Activated CD4-positive, alpha-beta T cell treated with anti-CD3 and anti-CD28 coated beads for 36 hours (primary cell): ENCODE results near the gene GALNT18. TPM values are rescaled to one million over a fixed set of nuclear protein-coding genes. Genes with fewer than 3 reads are reported as not detected.
A peak's percentile ranks its signal among the peaks of the same experiment; 100 is the strongest.

Experiments used
- ATAC-seq: fragments of 200-7000 bp; cut with Tn5 transposase; one replicate; pipeline ENCODE4 v1.10.0; 2021; ENCODE audit warnings: mild to moderate bottlenecking, moderate library complexity
- CTCF ChIA-PET: fragments of 350-600 bp; sonication (Branson Sonifier 250); formaldehyde crosslinking; loops from one replicate; lab custom pipeline; 2021; ENCODE audit warnings: antibody characterized with exemption; lab: Charles Lee
- POLR2A ChIA-PET: fragments of 350-600 bp; sonication (Branson Sonifier 250); formaldehyde crosslinking; loops from one replicate; lab custom pipeline; 2021; ENCODE audit warnings: antibody characterized with exemption, inconsistent platforms; lab: Charles Lee
- DNase-seq: peaks from one replicate; pipeline ENCODE4 v3.0.0-alpha.2; 2020
- H3K27ac Mint-ChIP-seq: one replicate; pipeline ENCODE4 v1.8.0; 2021; ENCODE audit warnings: mixed read lengths
- H3K27me3 Mint-ChIP-seq: one replicate; pipeline ENCODE4 v1.8.0; 2021; ENCODE audit warnings: mixed read lengths
- H3K36me3 Mint-ChIP-seq: one replicate; pipeline ENCODE4 v1.8.0; 2021; ENCODE audit warnings: low read depth, mixed read lengths
- H3K4me1 Mint-ChIP-seq: one replicate; pipeline ENCODE4 v1.8.0; 2021; ENCODE audit warnings: mixed read lengths
- H3K4me3 Mint-ChIP-seq: one replicate; pipeline ENCODE4 v1.8.0; 2021; ENCODE audit warnings: mild to moderate bottlenecking, moderate library complexity, mixed read lengths
- H3K9me3 Mint-ChIP-seq: one replicate; pipeline ENCODE4 v1.8.0; 2021; ENCODE audit warnings: low read depth, mixed read lengths
- intact Hi-C, 2 experiments: fragments of 100-400 bp; cut with DNase I in 1 of 2; cut with micrococcal nuclease in 1 of 2; formaldehyde crosslinking; loops; one replicate each; pipeline versions ENCODE4 v1.14.2 to v1.15.1; 2022 to 2024; cut with DNase I, micrococcal nuclease
- total RNA-seq, 2 experiments: library from RNA; stranded (reverse); gene quantifications; one replicate each; pipeline ENCODE4 v1.2.3, GENCODE V29; 2021

The GALNT18 gene
- total RNA-seq, 2 experiments from 2014 or later: 6.9 to 8.8 TPM

DNA sequence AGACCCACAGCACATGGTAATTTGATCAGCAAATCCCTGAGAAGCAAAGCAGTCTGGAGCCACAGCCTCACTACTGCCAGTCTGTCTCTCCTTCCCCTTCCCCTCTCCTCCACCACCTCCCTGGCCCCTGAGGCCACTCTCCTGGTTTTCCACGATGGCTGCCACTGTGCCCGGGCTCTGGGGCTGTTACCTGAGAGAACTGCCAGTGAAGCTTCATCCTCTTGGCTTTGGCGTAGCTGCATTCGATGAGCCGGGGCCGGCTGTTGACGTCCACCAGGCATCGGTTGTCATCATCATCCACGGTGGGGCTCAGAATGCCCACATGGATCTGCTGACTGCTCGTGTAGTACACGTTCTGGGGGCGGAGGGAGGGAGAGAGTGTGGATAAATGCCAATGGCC, 329.0 kb downstream of the GALNT18 start:
- H3K27me3 Mint-ChIP-seq: peaks cover 5% of the 10 kb centered on the region
- ATAC-seq (no peak), DNase-seq (no peak)
- no peak overlapping the region for H3K4me3 Mint-ChIP-seq
- no peaks in the 10 kb centered on the region for H3K9me3 Mint-ChIP-seq
- POLR2A ChIA-PET: no interaction called here
- H3K27ac Mint-ChIP-seq: no peak overlapping the region
- intact Hi-C loops: no loop called here
- CTCF ChIA-PET: interaction anchor here (0.7 kb wide), 1 partner anchor 85 kb away, joined by 3 read pairs; no protein-coding TSS in a partner anchor
- H3K4me1 Mint-ChIP-seq: no peaks in the 10 kb centered on the region
- no peaks in the 10 kb centered on the region for H3K36me3 Mint-ChIP-seq

DNA sequence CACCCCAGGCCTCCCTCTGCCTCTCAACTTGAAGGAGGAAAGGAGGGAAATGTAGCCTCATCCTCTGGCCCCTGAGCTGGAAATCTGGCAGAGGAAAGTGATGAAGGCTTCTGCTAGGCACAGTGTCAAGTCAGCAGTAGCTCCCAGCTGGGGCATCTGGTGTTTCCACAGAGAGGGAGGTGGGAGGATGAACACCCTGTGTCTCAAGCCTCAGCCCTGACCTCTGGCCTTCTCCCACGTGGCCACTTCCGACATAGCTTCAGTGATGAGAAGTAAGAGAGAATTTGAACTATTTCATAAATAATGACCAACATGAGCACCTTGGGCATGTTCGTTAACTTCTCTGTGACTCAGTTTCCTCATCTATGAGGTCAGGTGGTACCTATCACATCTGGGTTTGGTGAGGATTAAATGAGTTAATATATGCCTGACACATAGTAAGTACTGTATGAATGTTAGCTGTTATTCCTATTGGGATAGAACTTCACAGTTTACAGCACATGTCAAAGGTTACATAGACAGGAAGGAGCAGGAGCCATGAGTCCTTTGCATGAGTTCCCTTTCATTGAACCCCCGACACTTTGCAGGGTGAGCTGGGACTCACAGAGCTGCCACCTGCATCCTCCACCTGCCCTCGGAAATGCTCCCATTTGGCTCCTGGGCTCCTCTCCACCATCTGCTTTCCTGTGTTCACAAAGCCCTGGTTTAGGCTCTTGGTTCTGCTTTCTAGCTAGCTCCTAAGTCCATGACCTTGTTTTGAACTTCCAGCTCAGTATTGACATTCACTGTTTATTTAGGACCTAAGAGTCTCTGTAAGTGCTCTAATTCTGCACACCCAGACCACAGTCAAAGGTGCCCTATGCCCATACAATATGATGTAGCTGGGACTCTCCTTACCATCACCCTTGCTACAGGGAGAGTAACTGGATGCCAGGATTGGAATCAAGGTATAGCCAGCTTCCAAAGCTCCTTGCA, 330.5 kb downstream of the GALNT18 start:
- POLR2A ChIA-PET: no interaction called here
- Mint-ChIP-seq H3K4me1 (no peaks in the 10 kb centered on the region), H3K27me3 (peaks cover 5% of the 10 kb centered on the region), H3K27ac (no peak overlapping the region), H3K4me3 (no peak overlapping the region), H3K36me3 (no peaks in the 10 kb centered on the region), H3K9me3 (no peaks in the 10 kb centered on the region)
- ATAC-seq (no peak), DNase-seq (no peak)
- CTCF ChIA-PET: interaction anchor here (0.6 to 1.3 kb wide), 3 partner anchors 17 to 1453 kb away, joined by 3 to 4 read pairs (median 4); no protein-coding TSS in a partner anchor
- intact Hi-C loops: no loop called here

DNA sequence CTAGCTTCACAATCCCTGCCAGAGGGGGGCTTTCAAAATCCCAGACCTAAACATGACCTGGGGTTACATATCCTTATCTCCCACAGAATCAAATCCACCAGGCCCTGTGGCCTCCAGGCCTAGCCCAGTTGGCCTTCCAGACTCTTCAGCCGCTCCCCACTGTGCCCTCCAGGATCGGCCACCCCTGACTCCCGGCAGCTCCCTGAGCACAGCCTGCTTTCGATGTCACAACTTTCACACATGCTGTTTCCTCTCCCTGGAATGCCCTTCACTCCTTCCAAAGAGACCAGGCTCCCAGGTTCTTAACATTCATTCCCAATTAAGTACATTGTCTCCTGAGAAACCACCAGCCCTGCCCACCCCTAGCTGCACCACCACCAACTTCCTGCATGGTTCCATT, 331.5 kb downstream of the GALNT18 start:
- DNase-seq (no peak), ATAC-seq (no peak)
- Mint-ChIP-seq H3K27ac (no peak overlapping the region), H3K4me1 (no peaks in the 10 kb centered on the region), H3K4me3 (no peak overlapping the region), H3K36me3 (no peaks in the 10 kb centered on the region), H3K27me3 (peaks cover 5% of the 10 kb centered on the region), H3K9me3 (no peaks in the 10 kb centered on the region)
- intact Hi-C loops: no loop called here
- ChIA-PET CTCF (interaction anchor here (0.5 kb wide), 1 partner anchor 691 kb away, joined by 4 read pairs; no protein-coding TSS in a partner anchor), POLR2A (no interaction called here)

DNA sequence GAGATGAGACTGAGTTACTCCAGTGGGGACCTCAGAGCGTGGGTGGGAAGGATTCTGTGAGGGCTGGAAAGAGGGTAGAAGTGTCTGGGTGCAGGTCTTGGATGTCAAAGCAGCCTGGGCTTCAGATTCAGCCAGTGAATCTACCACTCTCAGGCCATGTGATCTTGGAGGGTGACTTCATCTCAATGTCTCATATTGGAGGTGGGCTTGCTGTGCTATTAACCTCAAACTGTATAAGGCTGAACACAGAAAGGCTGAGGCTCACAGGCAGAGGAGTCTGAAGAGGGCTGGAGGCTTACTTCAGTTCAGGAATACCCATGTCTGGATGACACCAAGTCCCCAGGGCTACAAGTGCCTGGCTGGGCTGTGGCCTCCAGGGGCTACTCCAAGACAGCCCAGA, 332.1 kb downstream of the GALNT18 start:
- no peaks in the 10 kb centered on the region for H3K9me3 Mint-ChIP-seq
- CTCF ChIA-PET: interaction anchor here (0.5 kb wide), 1 partner anchor 692 kb away, joined by 4 read pairs; no protein-coding TSS in a partner anchor

DNA sequence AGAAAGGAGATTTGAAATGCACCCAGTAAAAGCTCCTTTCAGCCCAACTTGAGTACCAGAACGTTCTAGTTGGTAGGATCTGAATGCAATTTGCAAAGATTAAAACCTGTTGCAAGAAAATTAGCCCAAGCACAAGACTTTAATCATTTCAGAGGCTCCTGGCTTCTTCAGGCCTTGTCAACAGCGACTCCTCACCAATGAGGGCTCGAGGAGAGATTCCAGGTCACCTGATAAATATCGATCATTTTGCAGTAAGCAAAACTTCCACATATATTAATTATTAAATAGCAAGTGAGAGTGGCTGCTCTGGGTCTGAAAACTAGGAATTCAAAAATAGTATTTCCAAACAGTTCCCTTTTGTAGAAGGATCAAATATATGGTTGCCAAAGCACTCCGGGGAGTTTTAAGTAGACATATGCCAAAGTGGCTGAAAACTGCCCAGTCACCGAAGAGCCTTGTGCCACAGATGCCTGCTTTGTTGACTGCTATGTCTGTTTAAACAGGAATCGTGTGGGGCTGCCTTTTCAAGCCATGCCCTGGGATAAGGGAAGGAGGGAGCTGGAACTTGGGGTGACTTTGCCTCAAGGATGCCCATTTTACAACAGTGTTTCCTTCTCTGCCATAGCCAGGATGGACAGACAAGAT, 332.7 kb downstream of the GALNT18 start:
- Mint-ChIP-seq H3K9me3 (no peaks in the 10 kb centered on the region), H3K4me1 (no peaks in the 10 kb centered on the region), H3K27me3 (peaks cover 5% of the 10 kb centered on the region), H3K36me3 (no peaks in the 10 kb centered on the region), H3K27ac (no peak overlapping the region), H3K4me3 (no peak overlapping the region)
- ATAC-seq (no peak), DNase-seq (no peak)
- intact Hi-C loops: no loop called here
- CTCF ChIA-PET: no interaction called here
- POLR2A ChIA-PET: no interaction called here

More for the DNA sequence above, 332.1 kb downstream of the GALNT18 start:
- Mint-ChIP-seq H3K4me1 (no peaks in the 10 kb centered on the region), H3K27ac (no peak overlapping the region), H3K36me3 (no peaks in the 10 kb centered on the region), H3K27me3 (peaks cover 5% of the 10 kb centered on the region), H3K4me3 (no peak overlapping the region)
- no peak for DNase-seq
- POLR2A ChIA-PET: no interaction called here
- intact Hi-C loops: no loop called here
- ATAC-seq: no peak

DNA sequence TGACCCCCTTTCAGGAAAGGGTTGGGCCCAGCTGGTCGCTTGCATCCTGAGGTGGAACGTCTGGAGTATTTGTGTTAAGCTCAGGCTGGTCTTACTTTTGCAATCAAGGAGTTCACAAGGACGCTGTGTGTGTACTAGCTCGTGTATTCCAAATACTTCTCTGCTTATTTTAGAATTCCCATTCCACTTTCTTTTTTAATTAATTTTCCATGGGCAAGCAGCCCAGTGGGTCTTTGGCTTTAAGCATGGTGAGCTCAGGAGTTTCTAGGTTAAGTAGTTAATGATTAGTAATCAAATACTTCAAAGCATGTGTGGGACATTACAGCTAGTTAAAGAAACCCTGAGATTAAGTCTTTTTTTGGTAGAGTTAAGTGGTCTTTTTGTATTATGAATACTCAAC, 337.3 kb downstream of the GALNT18 start:
- Mint-ChIP-seq H3K4me3 (no peak overlapping the region), H3K4me1 (peaks cover 4% of the 10 kb centered on the region), H3K27me3 (peaks cover 5% of the 10 kb centered on the region), H3K9me3 (no peaks in the 10 kb centered on the region), H3K27ac (no peak overlapping the region), H3K36me3 (no peaks in the 10 kb centered on the region)
- no peak for DNase-seq
- ChIA-PET POLR2A (interaction anchor here (0.6 kb wide), 1 partner anchor 336 kb away, joined by 5 read pairs; no protein-coding TSS in a partner anchor), CTCF (no interaction called here)
- intact Hi-C loops: no loop called here
- ATAC-seq: no peak

DNA sequence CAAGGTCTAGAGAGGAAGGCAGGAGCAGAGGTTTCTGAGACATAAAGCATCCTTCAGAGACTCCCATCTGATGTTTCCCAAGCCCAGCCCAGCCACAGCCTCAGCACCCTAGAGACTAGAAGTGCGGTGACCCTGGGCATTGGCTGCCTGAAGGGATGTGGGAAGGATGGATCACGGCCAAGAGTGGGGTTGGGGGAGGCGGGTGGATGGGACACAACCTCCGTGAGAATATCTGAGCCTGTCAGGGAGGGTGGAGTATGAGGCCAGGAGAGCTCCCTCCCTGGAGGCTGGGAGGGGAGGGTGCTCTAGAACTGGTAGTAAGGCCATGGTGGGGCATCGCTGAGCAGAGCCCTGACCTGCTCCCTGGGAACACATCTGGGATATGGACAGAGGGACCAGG, 340.2 kb downstream of the GALNT18 start:
- Mint-ChIP-seq H3K27me3 (peaks cover 6% of the 10 kb centered on the region), H3K36me3 (no peaks in the 10 kb centered on the region), H3K4me3 (no peak overlapping the region), H3K9me3 (no peaks in the 10 kb centered on the region), H3K4me1 (peaks cover 4% of the 10 kb centered on the region), H3K27ac (no peak overlapping the region)
- CTCF ChIA-PET: no interaction called here
- no peak for DNase-seq
- POLR2A ChIA-PET: no interaction called here
- intact Hi-C loops: no loop called here
- no peak for ATAC-seq

DNA sequence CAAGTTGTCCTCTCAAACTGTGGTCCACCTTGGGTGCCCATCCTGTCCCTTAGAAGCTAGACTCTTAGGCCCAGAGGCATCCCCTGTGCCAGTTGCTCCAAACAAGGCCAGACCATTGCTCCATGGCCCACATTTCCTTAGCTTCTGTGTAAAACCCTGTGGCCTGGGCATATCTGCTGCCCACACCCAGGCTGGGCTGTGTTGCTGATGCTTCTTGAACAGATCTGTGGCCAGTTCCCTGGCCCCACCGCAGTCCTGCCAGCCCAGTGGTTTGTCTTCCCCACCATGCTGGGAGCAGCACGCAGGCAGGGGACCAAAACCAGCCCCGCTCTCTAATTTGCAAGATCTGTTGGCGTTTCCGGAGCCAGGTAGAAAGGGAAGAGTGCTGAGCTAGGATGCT, 341.0 kb downstream of the GALNT18 start:
- POLR2A ChIA-PET: no interaction called here
- H3K9me3 Mint-ChIP-seq: no peaks in the 10 kb centered on the region

DNA sequence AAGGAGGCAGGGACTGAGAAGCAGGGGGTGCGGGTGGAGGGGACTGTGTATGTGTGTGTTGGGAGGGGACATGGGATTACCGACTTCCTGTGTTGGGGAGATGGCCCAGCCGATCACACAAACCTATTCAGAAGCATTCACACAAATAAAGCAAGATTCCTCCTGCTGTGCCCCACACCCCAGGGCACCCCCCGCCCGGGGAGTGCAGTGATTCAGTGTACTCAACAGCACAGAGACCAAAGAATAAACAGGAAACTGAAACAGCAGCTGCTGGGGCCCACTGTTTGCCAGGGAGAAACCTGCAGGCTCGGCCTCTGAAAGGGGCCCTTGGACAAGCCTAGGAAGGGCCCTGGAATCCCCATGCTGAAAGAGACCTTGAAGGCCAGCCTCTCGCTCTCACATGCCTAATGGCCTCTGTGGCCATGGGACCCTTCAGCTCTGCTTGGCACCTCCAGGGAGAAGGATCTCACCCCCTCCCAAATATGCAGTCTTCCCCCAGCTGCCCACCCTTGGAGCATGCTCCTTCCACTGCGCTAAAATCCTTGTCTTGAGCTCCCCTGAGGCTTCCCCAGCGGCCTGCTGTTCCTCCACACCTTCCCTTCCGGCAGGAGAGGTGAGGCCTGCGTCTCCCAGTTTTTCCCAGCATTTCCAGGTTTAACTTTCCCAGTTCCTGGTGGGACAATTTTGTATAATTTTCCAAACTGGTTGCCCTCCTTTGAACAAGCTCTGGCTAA, 341.7 kb downstream of the GALNT18 start:
- CTCF ChIA-PET: interaction anchor here (0.6 to 0.9 kb wide), 3 partner anchors 12 to 244 kb away, joined by 3 read pairs; no protein-coding TSS in a partner anchor

More for the DNA sequence above, 341.0 kb downstream of the GALNT18 start:
- ATAC-seq (no peak), DNase-seq (no peak)
- no peak overlapping the region for H3K4me3 Mint-ChIP-seq
- peaks cover 4% of the 10 kb centered on the region for H3K4me1 Mint-ChIP-seq
- H3K27me3 Mint-ChIP-seq: peaks cover 6% of the 10 kb centered on the region
- H3K36me3 Mint-ChIP-seq: no peaks in the 10 kb centered on the region
- H3K27ac Mint-ChIP-seq: no peak overlapping the region
- CTCF ChIA-PET: interaction anchor here (0.9 kb wide), 1 partner anchor 14 kb away, joined by 3 read pairs; no protein-coding TSS in a partner anchor
- intact Hi-C loops: no loop called here

DNA sequence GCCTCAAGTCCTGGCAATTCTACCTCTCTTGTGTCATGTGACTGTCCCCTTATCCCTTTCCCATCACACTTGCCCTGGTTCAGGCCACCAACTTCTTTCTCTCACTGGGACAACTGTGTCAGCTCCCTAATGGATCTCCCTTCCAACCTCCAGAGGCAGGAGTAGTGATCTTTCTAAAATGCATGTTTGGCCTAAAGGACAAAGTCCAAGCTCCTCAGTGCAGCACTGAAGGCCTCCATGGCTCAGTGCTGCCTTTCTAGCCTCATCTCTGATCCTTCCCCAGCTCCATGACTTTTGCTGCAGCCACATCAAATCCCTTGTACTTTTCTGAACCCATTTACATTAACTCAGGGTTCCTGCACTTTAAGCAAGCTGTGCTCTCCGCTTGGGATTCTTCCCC, 349.6 kb downstream of the GALNT18 start:
- H3K4me3 Mint-ChIP-seq: no peak overlapping the region
- H3K27ac Mint-ChIP-seq: no peak overlapping the region
- ATAC-seq (no peak), DNase-seq (no peak)
- H3K27me3 Mint-ChIP-seq: peaks cover 10% of the 10 kb centered on the region
- no peaks in the 10 kb centered on the region for H3K36me3 Mint-ChIP-seq
- ChIA-PET POLR2A (no interaction called here), CTCF (interaction anchor here (0.6 to 2.1 kb wide), 3 partner anchors 42 to 235 kb away, joined by 3 to 7 read pairs (median 5); no protein-coding TSS in a partner anchor)
- H3K9me3 Mint-ChIP-seq: no peaks in the 10 kb centered on the region
- H3K4me1 Mint-ChIP-seq: no peaks in the 10 kb centered on the region
- intact Hi-C loops: no loop called here

More for the DNA sequence above, 341.7 kb downstream of the GALNT18 start:
- DNase-seq (peak; percentile 21), ATAC-seq (no peak)
- H3K4me3 Mint-ChIP-seq: no peak overlapping the region
- H3K36me3 Mint-ChIP-seq: no peaks in the 10 kb centered on the region
- peaks cover 4% of the 10 kb centered on the region for H3K4me1 Mint-ChIP-seq
- POLR2A ChIA-PET: no interaction called here
- intact Hi-C loops: no loop called here
- H3K27ac Mint-ChIP-seq: no peak overlapping the region
- H3K9me3 Mint-ChIP-seq: no peaks in the 10 kb centered on the region
- peaks cover 8% of the 10 kb centered on the region for H3K27me3 Mint-ChIP-seq

DNA sequence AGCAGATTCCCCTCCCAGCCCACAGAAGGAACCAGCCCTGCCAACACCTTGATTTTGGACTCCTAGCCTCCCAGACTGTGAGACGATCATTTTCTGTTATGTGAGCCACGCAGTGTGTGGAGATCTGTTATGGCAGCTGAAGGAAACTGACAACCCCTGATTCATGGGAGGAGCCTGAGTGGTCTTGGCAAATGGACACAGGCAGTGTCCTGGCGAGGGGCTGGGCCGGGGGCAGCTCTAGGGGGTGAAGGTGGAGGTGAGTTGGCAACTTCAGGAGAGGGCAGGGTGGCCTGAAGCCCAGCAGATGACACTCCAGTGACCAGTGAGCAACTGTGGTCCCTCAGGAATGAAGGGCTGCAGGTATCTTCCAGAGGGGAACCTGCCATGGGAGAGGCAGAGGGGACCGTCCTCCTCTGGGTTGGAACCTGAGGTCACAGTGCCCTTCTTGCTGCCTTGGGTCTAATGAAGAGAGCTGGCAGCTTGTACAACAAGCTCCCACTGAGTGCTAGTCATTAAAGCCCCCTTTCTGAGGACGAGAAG, 351.5 kb downstream of the GALNT18 start:
- POLR2A ChIA-PET: no interaction called here
- no peaks in the 10 kb centered on the region for H3K9me3 Mint-ChIP-seq
- CTCF ChIA-PET: interaction anchor here (0.6 to 1.3 kb wide), 3 partner anchors 16 to 346 kb away, joined by 3 to 4 read pairs (median 3); no protein-coding TSS in a partner anchor

More for the DNA sequence above, 351.5 kb downstream of the GALNT18 start:
- intact Hi-C loops: no loop called here
- H3K36me3 Mint-ChIP-seq: no peaks in the 10 kb centered on the region
- H3K27ac Mint-ChIP-seq: no peak overlapping the region
- no peak for ATAC-seq
- DNase-seq: no peak
- H3K4me1 Mint-ChIP-seq: no peaks in the 10 kb centered on the region
- peaks cover 7% of the 10 kb centered on the region for H3K27me3 Mint-ChIP-seq
- no peak overlapping the region for H3K4me3 Mint-ChIP-seq
